Fibroblast of upper back skin (primary cell): ENCODE results near the gene PURA.
"Not testable (repeated sequence)": the region's sequence is repeated elsewhere in the genome, so short reads cannot be mapped to it uniquely, and the experiment has no call there.

ENCODE experiments used
- DNase-seq: peaks from one replicate; pipeline ENCODE4 v3.0.0-alpha.2; 2013

The PURA gene

DNA sequence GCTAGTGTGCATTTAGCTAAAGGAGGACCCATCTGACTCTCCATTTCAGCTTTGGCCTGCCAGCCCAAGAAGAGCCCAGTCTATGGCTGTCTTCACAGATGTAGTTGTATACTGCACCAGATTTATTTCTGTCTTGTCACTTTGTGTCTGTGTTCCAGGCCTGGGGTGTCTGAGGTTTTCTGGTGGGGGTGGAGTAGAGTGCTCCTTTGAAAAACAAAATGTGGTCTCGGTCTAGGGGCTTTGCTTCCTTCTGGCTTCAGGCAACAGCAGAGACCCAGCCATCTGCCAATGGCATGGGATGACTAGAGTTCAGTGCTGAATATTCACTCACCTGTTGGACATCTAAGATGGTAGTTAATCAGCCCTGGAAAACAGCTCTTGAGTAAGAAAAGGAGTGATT lies 22.7 kb downstream of the PURA start:
- DNase-seq = no peak

- DNase-seq = no peak
Observed at GRCh38 chr5:140140435-140140834, 26.5 kb downstream of the PURA start.

- DNase-seq = peak; percentile 50
Observed at GRCh38 chr5:140141241-140141640, 27.3 kb downstream of the PURA start.

GRCh38 chr5:140142246-140142645 lies 28.3 kb downstream of the PURA start:
- no peak for DNase-seq

DNA sequence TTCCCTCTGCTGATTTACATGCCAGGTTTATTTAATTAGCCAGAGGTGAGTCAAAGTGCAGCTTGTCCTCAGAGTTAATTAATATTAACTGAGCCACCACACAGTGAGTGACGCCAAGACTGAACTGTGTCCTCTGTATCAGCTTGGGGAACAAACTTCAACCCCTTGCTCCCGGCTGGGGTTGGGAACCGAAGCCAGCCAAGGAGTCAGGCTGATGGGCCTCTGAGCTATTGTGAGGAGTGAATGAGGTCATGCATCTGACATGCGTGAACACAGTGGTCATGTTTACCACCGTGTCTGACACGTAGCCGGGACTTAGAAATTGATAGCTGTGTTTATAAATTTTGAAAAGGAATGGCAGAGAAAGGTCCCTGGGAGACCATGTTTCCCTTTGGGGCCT lies 28.9 kb downstream of the PURA start:
- DNase-seq = no peak

GRCh38 chr5:140143521-140144258 lies 29.8 kb downstream of the PURA start:
- no peak for DNase-seq

DNA sequence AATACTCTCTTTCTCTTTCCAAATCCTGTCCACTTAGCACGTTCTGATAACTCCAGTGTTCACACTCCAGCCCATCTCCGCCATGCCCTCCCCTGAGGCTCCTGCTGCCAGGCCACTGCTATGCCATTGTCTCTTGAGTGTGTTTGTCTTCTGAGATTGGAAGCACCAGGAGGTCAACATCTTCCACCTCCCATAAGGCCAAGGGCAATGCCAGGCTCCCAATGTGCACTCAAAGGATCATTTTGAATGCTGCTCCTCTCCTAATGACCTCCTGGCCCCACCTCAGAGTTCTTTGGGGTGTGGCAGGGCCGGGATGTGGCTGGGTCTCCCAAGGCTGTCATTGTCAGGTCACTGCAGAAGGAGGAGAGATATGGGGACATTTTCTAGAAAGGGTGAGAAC lies 31.3 kb downstream of the PURA start:
- no peak for DNase-seq

- DNase-seq = peak; percentile 64
Observed at GRCh38 chr5:140145818-140146522, 32.1 kb downstream of the PURA start.

GRCh38 chr5:140146523-140146842 lies 32.6 kb downstream of the PURA start:
- DNase-seq = no peak

DNA sequence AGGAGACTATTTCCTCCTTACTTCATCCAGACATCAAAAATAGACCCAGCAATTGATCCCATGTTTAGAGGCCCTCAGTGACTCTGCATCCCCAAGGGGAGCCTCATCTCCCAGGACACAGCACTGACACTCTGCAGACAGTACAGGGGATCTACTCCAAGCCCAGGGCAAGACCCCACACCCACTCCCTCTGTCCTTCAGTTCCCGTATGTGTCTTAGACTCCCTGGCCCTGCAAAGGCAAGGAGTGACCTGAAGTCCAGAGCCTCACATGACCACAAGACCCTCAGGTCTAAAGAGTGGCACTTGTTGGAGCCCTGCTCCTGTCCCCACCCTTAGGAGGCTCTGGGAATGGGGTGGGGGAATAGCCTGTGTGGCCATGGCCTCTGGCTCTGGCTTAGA lies 33.6 kb downstream of the PURA start:
- DNase-seq = no peak

GRCh38 chr5:140148508-140148907 lies 34.6 kb downstream of the PURA start:
- DNase-seq = no peak

DNA sequence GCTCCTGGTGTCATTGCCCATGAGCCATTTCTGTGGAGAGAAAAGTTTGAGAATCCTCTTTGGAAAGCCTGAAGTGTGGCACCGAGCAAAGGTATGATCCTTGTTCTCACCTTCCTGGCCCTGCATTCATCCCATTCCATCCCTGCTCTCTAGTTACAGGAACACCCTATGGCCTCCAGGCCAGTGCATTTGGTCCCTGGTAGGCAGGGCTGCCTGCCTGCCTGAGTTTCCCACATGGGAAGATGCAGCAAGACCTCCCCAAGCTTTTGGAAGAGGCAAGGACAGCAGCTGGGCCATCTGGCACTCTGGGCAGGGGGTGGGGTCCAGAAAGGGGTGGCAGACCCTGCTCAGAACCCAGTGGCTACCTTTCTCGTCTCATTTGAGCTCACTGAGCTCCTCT lies 36.3 kb downstream of the PURA start:
- no peak for DNase-seq

GRCh38 chr5:140151144-140152021 lies 37.5 kb downstream of the PURA start:
- DNase-seq = no peak

GRCh38 chr5:140152022-140152999 lies 38.4 kb downstream of the PURA start:
- no peak for DNase-seq

GRCh38 chr5:140153255-140153654 lies 39.3 kb downstream of the PURA start:
- DNase-seq = no peak

DNA sequence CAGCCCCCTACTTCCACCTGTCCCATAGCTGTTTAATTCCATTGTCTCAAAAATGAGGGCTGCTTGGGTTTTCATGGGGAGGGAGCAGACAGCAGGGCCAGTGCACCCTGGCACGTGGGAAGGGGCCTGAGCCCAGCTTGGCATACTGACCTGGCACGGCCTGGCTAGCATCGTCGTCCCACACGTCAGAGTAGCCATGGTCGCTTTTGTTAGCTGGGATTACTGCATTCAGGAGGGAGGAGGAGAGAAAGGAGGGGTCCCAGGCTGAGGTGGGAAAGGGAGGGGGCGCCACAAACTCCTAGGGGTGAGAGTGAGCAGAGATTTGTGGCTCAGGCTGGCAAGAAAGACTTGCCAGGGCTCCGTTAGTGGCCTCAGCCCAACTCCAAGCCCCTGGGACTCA lies 40.0 kb downstream of the PURA start:
- DNase-seq = no peak

DNA sequence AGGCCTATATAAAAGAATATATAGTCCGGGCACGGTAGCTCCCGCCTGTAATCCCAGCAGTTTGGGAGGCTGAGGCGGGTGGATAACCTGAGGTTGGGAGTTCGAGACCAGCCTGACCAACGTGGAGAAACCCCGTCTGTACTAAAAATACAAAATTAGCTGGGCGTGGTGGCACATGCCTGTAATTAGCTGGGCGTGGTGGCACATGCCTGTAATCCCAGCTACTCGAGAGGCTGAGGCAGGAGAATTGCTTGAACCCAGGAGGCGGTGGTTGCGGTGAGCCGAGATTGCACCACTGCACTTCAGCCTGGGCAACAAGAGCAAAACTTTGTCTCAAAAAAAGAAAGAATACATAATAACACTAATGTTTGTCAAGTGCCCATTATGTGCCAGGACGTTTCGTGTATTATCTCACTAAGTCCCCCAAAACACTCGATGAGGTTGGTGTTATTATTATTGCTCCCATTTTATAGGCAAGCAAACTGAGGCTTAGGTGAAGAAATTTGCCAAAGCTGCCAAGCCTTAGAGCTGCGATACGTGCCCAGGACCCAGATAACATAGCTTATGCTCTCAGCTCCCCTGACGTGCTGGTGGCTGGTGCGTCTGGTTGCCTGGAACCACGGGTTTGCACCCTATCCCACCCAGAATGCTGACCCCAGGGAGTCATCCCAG lies 40.9 kb downstream of the PURA start:
- not testable (repeated sequence) for DNase-seq

DNA sequence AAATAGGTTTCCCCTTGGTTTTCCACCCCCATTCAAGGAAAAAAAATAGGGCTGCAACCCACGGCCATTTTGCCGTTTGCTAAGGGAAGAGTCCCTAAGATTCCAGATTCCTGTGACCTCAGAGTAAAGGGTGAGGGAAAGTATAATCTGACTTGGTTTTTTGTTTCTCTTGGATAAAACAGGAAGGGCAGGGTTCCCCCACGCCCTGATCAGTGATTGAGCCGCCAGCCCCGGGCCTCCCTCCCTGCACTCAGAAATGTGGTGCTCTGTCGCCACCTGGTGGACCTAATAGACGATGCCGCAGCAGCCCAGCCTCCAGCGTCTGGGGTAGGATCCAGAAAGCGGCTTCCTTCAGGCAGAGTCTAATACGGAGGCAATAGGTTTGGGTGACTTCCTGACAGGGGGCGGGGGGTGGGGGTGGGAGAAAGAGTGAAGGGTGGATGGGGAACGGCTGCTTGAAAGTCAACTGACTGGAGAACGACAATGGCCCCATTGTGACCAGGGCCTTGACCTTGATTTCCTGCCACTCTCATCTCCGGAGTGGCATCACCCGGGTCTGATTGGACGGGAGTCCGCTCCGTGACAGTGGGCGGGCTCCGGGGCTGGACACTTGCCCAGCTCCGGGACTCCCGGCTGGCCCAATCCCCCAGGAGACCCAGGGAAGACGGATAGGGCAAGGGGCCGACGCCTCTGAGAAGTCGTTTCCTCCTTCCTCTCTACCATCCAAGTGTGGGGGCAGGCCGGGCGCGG lies 43.3 kb downstream of the PURA start:
- peak; percentile 77 for DNase-seq

DNA sequence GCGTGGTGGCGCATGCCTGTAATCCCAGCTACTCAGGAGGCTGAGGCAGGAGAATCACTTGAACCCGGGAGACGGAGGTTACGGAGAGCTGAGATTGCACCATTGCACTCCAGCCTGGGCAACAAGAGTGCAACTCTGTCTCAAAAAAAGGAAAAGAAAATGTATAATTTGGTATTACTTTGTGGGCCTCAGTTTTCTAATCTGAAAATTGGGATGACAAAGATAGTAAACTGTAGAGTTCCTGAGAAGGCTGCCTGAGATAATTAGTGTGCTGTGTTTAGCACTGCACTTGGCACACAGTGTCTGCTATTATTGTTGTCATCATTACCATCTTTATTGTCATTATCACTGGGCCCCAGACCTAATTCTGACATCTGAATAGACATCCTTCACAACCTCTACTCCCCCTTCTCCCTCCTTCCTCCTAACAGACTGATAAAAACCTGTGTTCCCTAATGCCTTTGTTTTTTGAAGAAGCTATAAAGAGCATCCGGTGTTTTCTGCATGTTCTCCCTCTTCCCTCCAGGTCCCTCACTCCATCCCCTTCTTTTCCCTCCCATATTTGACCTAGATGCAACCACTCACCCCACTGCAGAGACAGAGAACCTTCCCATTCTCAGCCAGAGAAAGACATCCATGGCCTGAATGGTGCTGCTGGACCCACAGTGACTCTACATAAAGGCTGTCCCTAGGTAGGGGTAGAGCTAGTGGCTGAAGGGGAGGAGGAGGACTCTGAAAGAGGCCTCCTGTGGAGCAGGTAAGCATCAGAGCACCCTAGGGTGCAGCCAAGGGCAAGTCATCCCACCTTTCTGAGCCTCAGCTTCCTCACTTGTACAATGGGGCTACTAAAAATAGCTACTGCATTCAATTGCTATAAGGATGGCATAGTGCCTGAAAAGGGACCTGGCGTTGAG lies 45.4 kb downstream of the PURA start:
- DNase-seq = no peak

DNA sequence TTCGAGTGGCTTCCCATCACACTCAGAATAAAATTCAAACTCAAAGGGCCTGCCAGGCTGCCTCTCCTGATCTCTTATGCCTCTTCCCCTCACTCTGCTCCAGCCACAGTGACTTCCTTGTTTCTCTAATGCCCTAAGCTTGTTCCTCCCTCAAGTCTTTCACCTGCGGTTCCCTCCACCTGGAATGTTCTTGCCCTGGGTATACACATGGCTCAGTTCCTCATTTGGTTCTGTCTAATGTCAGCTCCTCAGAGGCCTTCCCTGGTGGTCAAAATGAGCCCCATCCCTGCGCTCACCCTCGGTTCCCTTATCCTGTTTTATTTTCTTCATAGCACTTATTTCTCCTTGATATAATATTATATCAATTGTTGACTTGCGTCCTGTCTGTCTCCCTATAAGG lies 48.4 kb downstream of the PURA start:
- no peak for DNase-seq
